Peyer's patch (tissue), 4 donors: ENCODE data around the gene UNC119.

ENCODE experiments used
- POLR2A ChIP-seq, 2 donors: fragments of 450-650 bp; IDR thresholded peaks; one replicate each; pipeline ENCODE4 v1.5.1; 2017; ENCODE audit warnings: antibody characterized with exemption in 2 of 2, mild to moderate bottlenecking in 2 of 2, moderate library complexity in 2 of 2
- TF ChIP-seq, protein P1 (sequence below), 6 experiments: fragments of 450-650 bp in 4 of 6; fragments of 200-600 bp in 2 of 6; sonication (generic) in 1 of 6; IDR thresholded peaks; one replicate each; pipeline ENCODE4 v1.5.1; 2017 to 2019; ENCODE audit warnings: antibody characterized with exemption in 6 of 6, mild to moderate bottlenecking in 3 of 6, moderate library complexity in 1 of 6

- TF ChIP-seq, protein P1, sequence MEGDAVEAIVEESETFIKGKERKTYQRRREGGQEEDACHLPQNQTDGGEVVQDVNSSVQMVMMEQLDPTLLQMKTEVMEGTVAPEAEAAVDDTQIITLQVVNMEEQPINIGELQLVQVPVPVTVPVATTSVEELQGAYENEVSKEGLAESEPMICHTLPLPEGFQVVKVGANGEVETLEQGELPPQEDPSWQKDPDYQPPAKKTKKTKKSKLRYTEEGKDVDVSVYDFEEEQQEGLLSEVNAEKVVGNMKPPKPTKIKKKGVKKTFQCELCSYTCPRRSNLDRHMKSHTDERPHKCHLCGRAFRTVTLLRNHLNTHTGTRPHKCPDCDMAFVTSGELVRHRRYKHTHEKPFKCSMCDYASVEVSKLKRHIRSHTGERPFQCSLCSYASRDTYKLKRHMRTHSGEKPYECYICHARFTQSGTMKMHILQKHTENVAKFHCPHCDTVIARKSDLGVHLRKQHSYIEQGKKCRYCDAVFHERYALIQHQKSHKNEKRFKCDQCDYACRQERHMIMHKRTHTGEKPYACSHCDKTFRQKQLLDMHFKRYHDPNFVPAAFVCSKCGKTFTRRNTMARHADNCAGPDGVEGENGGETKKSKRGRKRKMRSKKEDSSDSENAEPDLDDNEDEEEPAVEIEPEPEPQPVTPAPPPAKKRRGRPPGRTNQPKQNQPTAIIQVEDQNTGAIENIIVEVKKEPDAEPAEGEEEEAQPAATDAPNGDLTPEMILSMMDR (IDR thresholded peaks at IDR 0.05) = no peak
- no peak for TF ChIP-seq POLR2A (IDR thresholded peaks at IDR 0.05)
Measured at GRCh38 chr17:28501421-28502284, 50.8 kb downstream of the UNC119 start.
